Measurements from ENCODE around the gene PPFIA4. TPM values are rescaled to one million over a fixed set of nuclear protein-coding genes. Genes with fewer than 3 reads are reported as not detected.
A peak's percentile ranks its signal among the peaks of the same experiment; 100 is the strongest.

Gene PPFIA4
- total RNA-seq, 1 experiment from 2014 or later = 10.8 TPM

GRCh38 chr1:203084588-203085527, 58.6 kb downstream of the PPFIA4 start:
- Histone ChIP-seq H3K36me3 (ENCODE audit: control insufficient read depth in 1 of 2, insufficient read depth in 2 of 2, low read length in 2 of 2) (no peaks in the 10 kb centered on the region), H3K4me1 (ENCODE audit: control insufficient read depth in 1 of 2, insufficient read depth in 2 of 2, low read length in 2 of 2) (no peaks in the 10 kb centered on the region), H3K4me3 (replicated peaks in 1 of 2; ENCODE audit: low read depth in 1 of 2, low read length in 2 of 2) (no peak overlapping the region), H3K27me3 (ENCODE audit: insufficient read depth, low read length) (no peaks in the 10 kb centered on the region), H3K27ac (ENCODE audit: low read depth, low read length) (no peak overlapping the region), H2AFZ (ENCODE audit: low read depth, low read length, poor library complexity, severe bottlenecking) (no peak overlapping the region), H3K4me2 (ENCODE audit: low read length) (no peak overlapping the region), H3K9ac (ENCODE audit: low read length) (no peak overlapping the region), H3K9me3 (ENCODE audit: control insufficient read depth in 1 of 2, insufficient read depth in 1 of 2, low read depth in 1 of 2, low read length in 2 of 2) (no peaks in the 10 kb centered on the region), H3K9me2 (ENCODE audit: insufficient read depth) (no peaks in the 10 kb centered on the region), H4K20me1 (ENCODE audit: insufficient read depth) (no peaks in the 10 kb centered on the region), H3K79me2 (ENCODE audit: insufficient read depth, low read length) (no peaks in the 10 kb centered on the region)
- POLR2A ChIA-PET = no interaction called here
- RAD21 ChIA-PET (ENCODE audit: low non-redundant PET in 1 of 2, low total read pairs in 2 of 2, uncharacterized antibody in 2 of 2, unreplicated experiment in 2 of 2) = interaction anchor here in 1 of 2 experiments (1.3 kb wide), 1 partner anchor 131 kb away, joined by 3 read pairs; no protein-coding TSS in a partner anchor
- intact Hi-C loops (cut with micrococcal nuclease) = no loop called here
- CTCF ChIA-PET = interaction anchor here (0.6 to 2.3 kb wide), 12 partner anchors 12 to 183 kb away, joined by 3 to 20 read pairs (median 4); partner anchors contain the start of gene ADORA1
- DNase-seq (ENCODE audit: low read depth, low spot score) (no peak), ATAC-seq (peak; percentile 88)
- no TSS peak for BruUV-seq (replicated peaks)
- TF ChIP-seq EZH2 (IDR thresholded peaks at IDR 0.05) (no peak), MAX (IDR thresholded peaks at IDR 0.05) (no peak), RAD21 (IDR thresholded peaks at IDR 0.05; ENCODE audit: low read depth) (peak; percentile 63), TCF7L2 (IDR thresholded peaks at IDR 0.05; ENCODE audit: borderline replicate concordance, extremely low read depth, insufficient read depth, insufficient read length) (peak; percentile 54), ELF1 (IDR thresholded peaks at IDR 0.05; ENCODE audit: borderline replicate concordance, low read depth) (no peak), SP1 (IDR thresholded peaks at IDR 0.05; ENCODE audit: low read depth) (no peak), SRF (IDR thresholded peaks at IDR 0.05; ENCODE audit: low read depth) (no peak), ZFX (IDR thresholded peaks at IDR 0.05) (0 out of 2 replicates have a peak, but pooled peaks have one; percentile 15), ZBTB33 (IDR thresholded peaks at IDR 0.05; ENCODE audit: extremely low read depth, insufficient replicate concordance, low read length) (no peak), CBX3 (IDR thresholded peaks at IDR 0.05; ENCODE audit: low read depth) (no peak), ATF3 (IDR thresholded peaks at IDR 0.05) (no peak), JUND (IDR thresholded peaks at IDR 0.05) (no peak), REST (IDR thresholded peaks at IDR 0.05; ENCODE audit: low read depth) (no peak), CTCF (IDR thresholded peaks at IDR 0.05 in 2 of 3, conservative IDR thresholded peaks at IDR 0.05 in 1 of 3; ENCODE audit: borderline replicate concordance in 1 of 3, insufficient read depth in 1 of 3, low read depth in 2 of 3, low read length in 2 of 3) (peak; percentile 33 to 91 (median 89); a peak in 5 of 6 replicates), EZH2phosphoT487 (IDR thresholded peaks at IDR 0.05; ENCODE audit: borderline replicate concordance) (no peak), CEBPB (IDR thresholded peaks at IDR 0.05; ENCODE audit: low read depth) (no peak), POLR2A (IDR thresholded peaks at IDR 0.05; ENCODE audit: borderline replicate concordance, extremely low read depth, insufficient read depth, insufficient read length) (no peak), FOSL1 (IDR thresholded peaks at IDR 0.05; ENCODE audit: low read depth) (no peak), SIN3A (IDR thresholded peaks at IDR 0.05; ENCODE audit: low read depth) (no peak)

Data from HCT116 (cell line).